HCT116 (cell line): ENCODE results near the gene ETS1. TPM values are rescaled to one million over a fixed set of nuclear protein-coding genes. Genes with fewer than 3 reads are reported as not detected.

Experiments used
- ATAC-seq: fragments of 200-7000 bp; cut with Tn5 transposase; 2 replicates; pipeline ENCODE4 v1.9.1; 2020; ENCODE audit warnings: mild to moderate bottlenecking, moderate library complexity
- BruUV-seq: library from RNA; stranded (reverse); fragments of 400-500 nt; replicated peaks from 2 replicates; lab custom pipeline; 2021; lab: Mats Ljungman, UMichigan
- CTCF ChIA-PET: fragments of 300-600 bp; sonication (Branson Sonifier 250); formaldehyde crosslinking; loops from one replicate; lab custom pipeline; 2021; ENCODE audit warnings: antibody characterized with exemption; lab: Charles Lee
- POLR2A ChIA-PET: fragments of 300-600, 350-600 bp; sonication (Branson Sonifier 250); formaldehyde crosslinking; loops from one replicate; lab custom pipeline; 2021; ENCODE audit warnings: antibody characterized with exemption; lab: Charles Lee
- RAD21 ChIA-PET, 2 experiments: fragments of 300-600 bp; sonication (Branson Sonifier 250); formaldehyde crosslinking; loops; one replicate each; lab custom pipeline; 2023; ENCODE audit warnings: low total read pairs in 2 of 2; ENCODE audit not compliant: uncharacterized antibody in 2 of 2, unreplicated experiment in 2 of 2, low non-redundant PET in 1 of 2; lab: Charles Lee
- DNase-seq: peaks from one replicate; pipeline ENCODE4 v3.0.0-alpha.2; 2010; ENCODE audit warnings: low read depth, low spot score
- H2AFZ ChIP-seq: fragments of 200-600 bp; shearing (Covaris generic), sonication (generic); 2 replicates; pipeline ENCODE4 v1.6.1; 2017; ENCODE audit warnings: low read depth, mixed run types, mixed read lengths, antibody characterized with exemption, low read length; ENCODE audit not compliant: poor library complexity, severe bottlenecking
- H3K27ac ChIP-seq: 2 replicates; pipeline ENCODE4 v1.5.1; 2012; ENCODE audit warnings: low read depth, low read length
- H3K27me3 ChIP-seq: fragments of 200-600 bp; sonication (generic); 2 replicates; pipeline ENCODE4 v1.6.1; 2016; ENCODE audit warnings: mixed run types, low read length, mixed read lengths; ENCODE audit not compliant: insufficient read depth
- H3K36me3 ChIP-seq, 2 experiments: fragments of 200-500 bp in 1 of 2; fragments of 200-600 bp in 1 of 2; sonication (Bioruptor generic) in 1 of 2; sonication (generic) in 1 of 2; 2 replicates each; pipeline versions ENCODE4 v1.5.1 to v1.6.1; 2014 to 2016; ENCODE audit warnings: low read length in 2 of 2, inconsistent platforms in 1 of 2, mixed read lengths in 1 of 2, mixed run types in 1 of 2; ENCODE audit not compliant: insufficient read depth in 2 of 2, control insufficient read depth in 1 of 2
- H3K4me1 ChIP-seq, 2 experiments: fragments of 200-600 bp in 1 of 2; sonication (generic) in 1 of 2; 2 replicates each; pipeline versions ENCODE4 v1.5.1 to v1.6.1; 2012 to 2017; ENCODE audit warnings: low read length in 2 of 2, inconsistent platforms in 1 of 2, mild to moderate bottlenecking in 1 of 2, mixed read lengths in 1 of 2, mixed run types in 1 of 2, moderate library complexity in 1 of 2; ENCODE audit not compliant: insufficient read depth in 2 of 2, control insufficient read depth in 1 of 2
- H3K4me2 ChIP-seq: fragments of 200-600 bp; sonication (generic); 2 replicates; pipeline ENCODE4 v1.6.1; 2017; ENCODE audit warnings: mixed run types, low read length, mixed read lengths
- H3K4me3 ChIP-seq, 2 experiments: fragments of 200-600 bp in 1 of 2; sonication (generic) in 1 of 2; replicated peaks in 1 of 2; 2 replicates each; pipeline ENCODE4 v1.5.1; 2011 to 2016; ENCODE audit warnings: low read length in 2 of 2, control low read depth in 1 of 2, low read depth in 1 of 2, mild to moderate bottlenecking in 1 of 2, mixed read lengths in 1 of 2, mixed run types in 1 of 2
- H3K79me2 ChIP-seq: fragments of 200-600 bp; sonication (generic); 2 replicates; pipeline ENCODE4 v1.6.1; 2017; ENCODE audit warnings: mild to moderate bottlenecking, mixed run types, low read length, moderate library complexity, mixed read lengths; ENCODE audit not compliant: insufficient read depth
- H3K9ac ChIP-seq: fragments of 200-600 bp; sonication (generic); 2 replicates; pipeline ENCODE4 v1.6.1; 2016; ENCODE audit warnings: low read length, mixed read lengths
- H3K9me2 ChIP-seq: fragments of 200-600 bp; sonication (generic), shearing (Covaris generic); 2 replicates; pipeline ENCODE4 v1.6.1; 2017; ENCODE audit warnings: mixed run types, mild to moderate bottlenecking, moderate library complexity; ENCODE audit not compliant: insufficient read depth
- H3K9me3 ChIP-seq, 2 experiments: fragments of 200-500 bp in 1 of 2; fragments of 200-600 bp in 1 of 2; sonication (Bioruptor generic) in 1 of 2; sonication (generic) in 1 of 2; 2 replicates each; pipeline ENCODE4 v1.6.1; 2014 to 2017; ENCODE audit warnings: low read length in 2 of 2, mixed read lengths in 2 of 2, inconsistent platforms in 1 of 2, low read depth in 1 of 2, mild to moderate bottlenecking in 1 of 2, mixed run types in 1 of 2, moderate library complexity in 1 of 2; ENCODE audit not compliant: control insufficient read depth in 1 of 2, insufficient read depth in 1 of 2
- H4K20me1 ChIP-seq: fragments of 200-600 bp; sonication (generic), shearing (Covaris generic); 2 replicates; pipeline ENCODE4 v1.6.1; 2017; ENCODE audit warnings: mixed run types, mild to moderate bottlenecking, moderate library complexity; ENCODE audit not compliant: insufficient read depth
- CBX3 ChIP-seq: IDR thresholded peaks from 2 replicates; pipeline ENCODE4 v1.6.1; 2012; ENCODE audit warnings: low read depth
- CEBPB ChIP-seq: IDR thresholded peaks from 2 replicates; pipeline ENCODE4 v1.6.1; 2012; ENCODE audit warnings: low read depth
- ELF1 ChIP-seq: IDR thresholded peaks from 2 replicates; pipeline ENCODE4 v1.6.1; 2012; ENCODE audit warnings: low read depth, borderline replicate concordance
- EZH2 ChIP-seq: fragments of 200-600 bp; sonication (generic); IDR thresholded peaks from 2 replicates; pipeline ENCODE4 v1.6.1; 2017; ENCODE audit warnings: antibody characterized with exemption, mixed run types
- RAD21 ChIP-seq: IDR thresholded peaks from 2 replicates; pipeline ENCODE4 v1.6.1; 2012; ENCODE audit warnings: low read depth, mild to moderate bottlenecking
- ZFX ChIP-seq: fragments of 450-650 bp; IDR thresholded peaks from 2 replicates; pipeline ENCODE4 v1.6.1; 2017
- intact Hi-C: fragments of 100-400 bp; cut with micrococcal nuclease; formaldehyde crosslinking; loops from 2 replicates; pipeline ENCODE4 v1.10.0; 2022
- total RNA-seq: library from RNA; stranded (reverse); gene quantifications from one replicate; pipeline ENCODE4 v1.2.1, GENCODE V29; 2021; ENCODE audit not compliant: unreplicated experiment
- TF ChIP-seq, protein P1 (sequence below): IDR thresholded peaks from 2 replicates; pipeline ENCODE4 v1.6.1; 2012
- TF ChIP-seq, protein P2 (sequence below), 3 experiments: fragments of 200-600 bp in 1 of 3; sonication (generic) in 1 of 3; IDR thresholded peaks in 2 of 3; conservative IDR thresholded peaks in 1 of 3; 2 replicates each; pipeline ENCODE4 v1.5.1; 2012 to 2017; ENCODE audit warnings: low read depth in 2 of 3, low read length in 2 of 3, antibody characterized with exemption in 1 of 3, borderline replicate concordance in 1 of 3, control low read depth in 1 of 3, mild to moderate bottlenecking in 1 of 3, mixed read lengths in 1 of 3, mixed run types in 1 of 3, moderate library complexity in 1 of 3; ENCODE audit not compliant: insufficient read depth in 1 of 3
- TF ChIP-seq, protein P3 (sequence below): IDR thresholded peaks from 2 replicates; pipeline ENCODE4 v1.6.1; 2012; ENCODE audit warnings: low read depth
- TF ChIP-seq, protein P4 (sequence below): IDR thresholded peaks from 2 replicates; pipeline ENCODE4 v1.6.1; 2012

ETS1 gene
- total RNA-seq, 1 experiment from 2014 or later = 9.2 TPM

DNA sequence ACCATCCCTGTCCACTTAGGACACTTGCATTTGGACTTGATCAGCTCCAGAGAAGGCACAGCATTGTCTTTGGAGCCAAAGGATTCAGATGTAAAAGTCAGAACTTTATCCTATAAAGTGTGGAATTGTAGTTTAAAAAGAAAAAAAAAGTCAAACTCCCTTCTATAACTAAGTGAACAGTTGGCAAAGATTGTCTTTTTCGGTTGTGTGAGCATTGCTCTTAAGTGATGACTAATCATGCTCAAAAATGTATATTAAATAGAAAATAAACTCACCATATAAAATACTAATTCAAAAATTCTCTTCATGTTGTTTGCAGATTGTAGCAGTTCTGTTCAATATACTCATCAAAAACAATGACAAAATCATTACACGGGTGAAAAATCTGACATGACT is 93.8 kb downstream of the ETS1 start:
- no TSS peak for BruUV-seq
- no peak for DNase-seq

More for the DNA sequence above, 93.8 kb downstream of the ETS1 start:
- RAD21 ChIA-PET = no interaction called here
- Histone ChIP-seq H3K79me2 (peaks cover 5% of the 10 kb centered on the region; the same call in 1 of the 2 replicates), H3K4me3 (no peak overlapping the region), H2AFZ (no peak overlapping the region), H3K9me3 (no peaks in the 10 kb centered on the region)
- CTCF ChIA-PET = no interaction called here
- POLR2A ChIA-PET = no interaction called here
- TF ChIP-seq ELF1 = no peak
- TF ChIP-seq, protein P1, sequence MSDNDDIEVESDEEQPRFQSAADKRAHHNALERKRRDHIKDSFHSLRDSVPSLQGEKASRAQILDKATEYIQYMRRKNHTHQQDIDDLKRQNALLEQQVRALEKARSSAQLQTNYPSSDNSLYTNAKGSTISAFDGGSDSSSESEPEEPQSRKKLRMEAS = no peak
- no peak for TF ChIP-seq CEBPB
- TF ChIP-seq, protein P2, sequence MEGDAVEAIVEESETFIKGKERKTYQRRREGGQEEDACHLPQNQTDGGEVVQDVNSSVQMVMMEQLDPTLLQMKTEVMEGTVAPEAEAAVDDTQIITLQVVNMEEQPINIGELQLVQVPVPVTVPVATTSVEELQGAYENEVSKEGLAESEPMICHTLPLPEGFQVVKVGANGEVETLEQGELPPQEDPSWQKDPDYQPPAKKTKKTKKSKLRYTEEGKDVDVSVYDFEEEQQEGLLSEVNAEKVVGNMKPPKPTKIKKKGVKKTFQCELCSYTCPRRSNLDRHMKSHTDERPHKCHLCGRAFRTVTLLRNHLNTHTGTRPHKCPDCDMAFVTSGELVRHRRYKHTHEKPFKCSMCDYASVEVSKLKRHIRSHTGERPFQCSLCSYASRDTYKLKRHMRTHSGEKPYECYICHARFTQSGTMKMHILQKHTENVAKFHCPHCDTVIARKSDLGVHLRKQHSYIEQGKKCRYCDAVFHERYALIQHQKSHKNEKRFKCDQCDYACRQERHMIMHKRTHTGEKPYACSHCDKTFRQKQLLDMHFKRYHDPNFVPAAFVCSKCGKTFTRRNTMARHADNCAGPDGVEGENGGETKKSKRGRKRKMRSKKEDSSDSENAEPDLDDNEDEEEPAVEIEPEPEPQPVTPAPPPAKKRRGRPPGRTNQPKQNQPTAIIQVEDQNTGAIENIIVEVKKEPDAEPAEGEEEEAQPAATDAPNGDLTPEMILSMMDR (IDR thresholded peaks at IDR 0.05 in 2 of 3, conservative IDR thresholded peaks at IDR 0.05 in 1 of 3; ENCODE audit: borderline replicate concordance in 1 of 3, insufficient read depth in 1 of 3, low read depth in 2 of 3, low read length in 2 of 3) = no peak
- TF ChIP-seq RAD21 = no peak
- no peak for TF ChIP-seq EZH2
- TF ChIP-seq, protein P3, sequence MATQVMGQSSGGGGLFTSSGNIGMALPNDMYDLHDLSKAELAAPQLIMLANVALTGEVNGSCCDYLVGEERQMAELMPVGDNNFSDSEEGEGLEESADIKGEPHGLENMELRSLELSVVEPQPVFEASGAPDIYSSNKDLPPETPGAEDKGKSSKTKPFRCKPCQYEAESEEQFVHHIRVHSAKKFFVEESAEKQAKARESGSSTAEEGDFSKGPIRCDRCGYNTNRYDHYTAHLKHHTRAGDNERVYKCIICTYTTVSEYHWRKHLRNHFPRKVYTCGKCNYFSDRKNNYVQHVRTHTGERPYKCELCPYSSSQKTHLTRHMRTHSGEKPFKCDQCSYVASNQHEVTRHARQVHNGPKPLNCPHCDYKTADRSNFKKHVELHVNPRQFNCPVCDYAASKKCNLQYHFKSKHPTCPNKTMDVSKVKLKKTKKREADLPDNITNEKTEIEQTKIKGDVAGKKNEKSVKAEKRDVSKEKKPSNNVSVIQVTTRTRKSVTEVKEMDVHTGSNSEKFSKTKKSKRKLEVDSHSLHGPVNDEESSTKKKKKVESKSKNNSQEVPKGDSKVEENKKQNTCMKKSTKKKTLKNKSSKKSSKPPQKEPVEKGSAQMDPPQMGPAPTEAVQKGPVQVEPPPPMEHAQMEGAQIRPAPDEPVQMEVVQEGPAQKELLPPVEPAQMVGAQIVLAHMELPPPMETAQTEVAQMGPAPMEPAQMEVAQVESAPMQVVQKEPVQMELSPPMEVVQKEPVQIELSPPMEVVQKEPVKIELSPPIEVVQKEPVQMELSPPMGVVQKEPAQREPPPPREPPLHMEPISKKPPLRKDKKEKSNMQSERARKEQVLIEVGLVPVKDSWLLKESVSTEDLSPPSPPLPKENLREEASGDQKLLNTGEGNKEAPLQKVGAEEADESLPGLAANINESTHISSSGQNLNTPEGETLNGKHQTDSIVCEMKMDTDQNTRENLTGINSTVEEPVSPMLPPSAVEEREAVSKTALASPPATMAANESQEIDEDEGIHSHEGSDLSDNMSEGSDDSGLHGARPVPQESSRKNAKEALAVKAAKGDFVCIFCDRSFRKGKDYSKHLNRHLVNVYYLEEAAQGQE = no peak
- TF ChIP-seq CBX3 = no peak
- TF ChIP-seq, protein P4, sequence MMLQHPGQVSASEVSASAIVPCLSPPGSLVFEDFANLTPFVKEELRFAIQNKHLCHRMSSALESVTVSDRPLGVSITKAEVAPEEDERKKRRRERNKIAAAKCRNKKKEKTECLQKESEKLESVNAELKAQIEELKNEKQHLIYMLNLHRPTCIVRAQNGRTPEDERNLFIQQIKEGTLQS = no peak
- TF ChIP-seq ZFX = no peak
- TF ChIP-seq, all 23 proteins: peak for 0
- no peak overlapping the region for H3K9ac ChIP-seq
- no peaks in the 10 kb centered on the region for H4K20me1 ChIP-seq
- no peaks in the 10 kb centered on the region for H3K27me3 ChIP-seq
- intact Hi-C loops = no loop called here
- H3K9me2 ChIP-seq = no peaks in the 10 kb centered on the region
- no peak for ATAC-seq
- H3K27ac ChIP-seq = no peak overlapping the region
- no peak overlapping the region for H3K4me2 ChIP-seq
- H3K36me3 ChIP-seq = no peaks in the 10 kb centered on the region
- peaks cover 21 to 37% of the 10 kb centered on the region in 2 experiments for H3K4me1 ChIP-seq
